Neuronal stem cell (in vitro differentiated cells): Measurements from ENCODE around the gene NOL4L.

ENCODE experiments used
- DNase-seq: peaks from one replicate; pipeline ENCODE4 v3.0.0-alpha.2; 2013; ENCODE audit warnings: low spot score
- H2AFZ ChIP-seq: one replicate; pipeline ENCODE4 v1.6.1; 2013; ENCODE audit warnings: mild to moderate bottlenecking, low read length, inconsistent platforms
- H2AK5ac ChIP-seq: 2 replicates; pipeline ENCODE4 v1.6.1; 2013; ENCODE audit warnings: low read depth, mild to moderate bottlenecking, inconsistent platforms, low read length, moderate library complexity, mixed read lengths
- H2BK120ac ChIP-seq: 2 replicates; pipeline ENCODE4 v1.6.1; 2013; ENCODE audit warnings: low read depth, mild to moderate bottlenecking, inconsistent platforms, low read length, moderate library complexity, mixed read lengths
- H2BK12ac ChIP-seq: one replicate; pipeline ENCODE4 v1.6.1; 2013; ENCODE audit warnings: low read length, inconsistent platforms
- H2BK15ac ChIP-seq: 2 replicates; pipeline ENCODE4 v1.6.1; 2013; ENCODE audit warnings: mild to moderate bottlenecking, low read length, inconsistent platforms, mixed read lengths
- H2BK5ac ChIP-seq: one replicate; pipeline ENCODE4 v1.6.1; 2013; ENCODE audit warnings: inconsistent platforms, mild to moderate bottlenecking, low read length, moderate library complexity
- H3K14ac ChIP-seq: one replicate; pipeline ENCODE4 v1.6.1; 2013; ENCODE audit warnings: low read length, inconsistent platforms
- H3K18ac ChIP-seq: 2 replicates; pipeline ENCODE4 v1.6.1; 2013; ENCODE audit warnings: low read length, inconsistent platforms
- H3K23ac ChIP-seq: 2 replicates; pipeline ENCODE4 v1.6.1; 2013; ENCODE audit warnings: low read depth, mild to moderate bottlenecking, mixed read lengths, low read length, inconsistent platforms; ENCODE audit not compliant: poor library complexity
- H3K27ac ChIP-seq: replicated peaks from 3 replicates; pipeline ENCODE4 v1.5.1; 2013; ENCODE audit warnings: low read length, inconsistent platforms
- H3K27me3 ChIP-seq, 3 experiments: 2 replicates each; pipeline ENCODE4 v1.6.1; 2013; ENCODE audit warnings: low read length in 3 of 3, mild to moderate bottlenecking in 2 of 3, inconsistent platforms in 1 of 3, low read depth in 1 of 3, mixed read lengths in 1 of 3, moderate library complexity in 1 of 3; ENCODE audit not compliant: control insufficient read depth in 3 of 3, insufficient read depth in 3 of 3
- H3K36me3 ChIP-seq, 2 donors: replicated peaks in 1 of 2; 2 replicates each; pipeline ENCODE4 v1.6.1; 2013; ENCODE audit warnings: low read length in 2 of 2; ENCODE audit not compliant: control insufficient read depth in 2 of 2, insufficient read depth in 2 of 2
- H3K4ac ChIP-seq: 2 replicates; pipeline ENCODE4 v1.6.1; 2013; ENCODE audit warnings: inconsistent platforms, mild to moderate bottlenecking, low read length, moderate library complexity
- H3K4me1 ChIP-seq, 2 donors: 1 replicate in 1 of 2; 2 replicates in 1 of 2; pipeline ENCODE4 v1.6.1; 2013; ENCODE audit warnings: low read length in 2 of 2, low read depth in 1 of 2; ENCODE audit not compliant: control insufficient read depth in 2 of 2, insufficient read depth in 1 of 2
- H3K4me2 ChIP-seq: one replicate; pipeline ENCODE4 v1.6.1; 2013; ENCODE audit warnings: mild to moderate bottlenecking, low read length, inconsistent platforms; ENCODE audit not compliant: insufficient read depth, poor library complexity, severe bottlenecking
- H3K4me3 ChIP-seq, 2 donors: 2 replicates each; pipeline ENCODE4 v1.5.1; 2013; ENCODE audit warnings: low read length in 2 of 2, mild to moderate bottlenecking in 2 of 2, inconsistent platforms in 1 of 2, moderate library complexity in 1 of 2
- H3K79me1 ChIP-seq: one replicate; pipeline ENCODE4 v1.6.1; 2013; ENCODE audit warnings: low read depth, mild to moderate bottlenecking, inconsistent platforms, low read length, moderate library complexity
- H3K9ac ChIP-seq: one replicate; pipeline ENCODE4 v1.6.1; 2013; ENCODE audit warnings: mild to moderate bottlenecking, low read depth, low read length, inconsistent platforms; ENCODE audit not compliant: poor library complexity
- H3K9me3 ChIP-seq, 2 donors: replicated peaks in 1 of 2; 2 replicates each; pipeline versions ENCODE3 to v1.6.1; 2013; ENCODE audit warnings: low read length in 2 of 2, mild to moderate bottlenecking in 2 of 2, inconsistent platforms in 1 of 2, low read depth in 1 of 2, mixed read lengths in 1 of 2, moderate library complexity in 1 of 2; ENCODE audit not compliant: control insufficient read depth in 2 of 2, insufficient read depth in 1 of 2
- H4K8ac ChIP-seq: one replicate; pipeline ENCODE4 v1.6.1; 2013; ENCODE audit warnings: low read depth, mild to moderate bottlenecking, inconsistent platforms, low read length, moderate library complexity
- H4K91ac ChIP-seq: one replicate; pipeline ENCODE4 v1.6.1; 2013; ENCODE audit warnings: low read length, low read depth, mild to moderate bottlenecking, inconsistent platforms; ENCODE audit not compliant: poor library complexity
- WGBS, 2 donors: extraction: QIAGEN DNeasy Blood & Tissue Kit; methylation state at CpG; one replicate each; pipeline ENCODE4 v1.1.7; 2013; ENCODE audit warnings: missing lambda C conversion rate in 2 of 2, mixed read lengths in 1 of 2; ENCODE audit not compliant: insufficient read length in 2 of 2, insufficient replicate concordance in 1 of 2; ENCODE audit errors: extremely low coverage in 2 of 2; 5-methylcytosine and 5-hydroxymethylcytosine counted together

NOL4L gene

GRCh38 chr20:32522776-32523612 lies 62.1 kb downstream of the NOL4L start:
- no peak for DNase-seq

DNA sequence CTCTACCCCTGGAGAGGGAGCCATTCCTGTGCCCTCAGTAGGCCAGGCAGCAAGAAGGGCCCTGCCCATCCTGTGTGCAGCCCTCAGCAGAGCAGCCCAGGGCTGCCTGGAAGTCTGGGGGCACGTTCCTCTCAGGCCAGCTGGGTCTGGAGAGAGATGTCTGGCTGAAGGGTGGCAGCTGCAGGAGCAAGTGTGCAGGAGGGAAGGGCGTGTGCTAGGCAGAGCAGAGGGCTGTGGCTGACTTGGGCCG lies 62.7 kb downstream of the NOL4L start:
- Histone ChIP-seq H3K79me1 (no peaks in the 10 kb centered on the region), H3K9ac (no peak overlapping the region), H3K9me3 (no peaks in the 10 kb centered on the region), H3K14ac (peak overlapping the region; percentile 25), H2AFZ (no peak overlapping the region), H3K23ac (peak overlapping the region; percentile 36), H2BK120ac (no peak overlapping the region), H3K36me3 (no peaks in the 10 kb centered on the region), H2BK12ac (no peak overlapping the region), H4K91ac (no peak overlapping the region), H3K4me1 (peaks cover 27 to 28% of the 10 kb centered on the region in 2 donors), H3K4ac (no peak overlapping the region), H2BK5ac (peak overlapping the region; percentile 49), H3K18ac (peak overlapping the region; percentile 75), H3K4me3 (no peak overlapping the region), H4K8ac (no peak overlapping the region), H3K27me3 (peaks cover 0 to 3% (median 0%) of the 10 kb centered on the region in 3 experiments), H2BK15ac (peak overlapping the region; percentile 5), H3K4me2 (no peak overlapping the region), H2AK5ac (peak overlapping the region; percentile 57), H3K27ac (no peak overlapping the region)
- no peak for DNase-seq
- WGBS, 2 donors = no CpG with 5 or more reads among the region's 3 CpGs

More at GRCh38 chr20:32522776-32523612, 62.1 kb downstream of the NOL4L start:
- Histone ChIP-seq H2AK5ac (peak overlapping the region; percentile 57), H4K8ac (no peak overlapping the region), H4K91ac (no peak overlapping the region), H3K14ac (peak overlapping the region; percentile 25), H3K23ac (peak overlapping the region; percentile 36), H3K4ac (no peak overlapping the region), H3K36me3 (no peaks in the 10 kb centered on the region), H3K9me3 (no peaks in the 10 kb centered on the region), H3K4me3 (no peak overlapping the region), H3K27me3 (peaks cover 0 to 3% (median 0%) of the 10 kb centered on the region in 3 experiments), H3K18ac (peak overlapping the region; percentile 75), H2AFZ (no peak overlapping the region), H3K4me2 (no peak overlapping the region), H2BK120ac (no peak overlapping the region), H3K4me1 (peaks cover 26% of the 10 kb centered on the region in 2 donors), H3K79me1 (no peaks in the 10 kb centered on the region), H2BK5ac (peak overlapping the region; percentile 49), H3K27ac (no peak overlapping the region), H2BK15ac (peak overlapping the region; percentile 5), H2BK12ac (no peak overlapping the region), H3K9ac (no peak overlapping the region)
- WGBS, 2 donors = no CpG with 5 or more reads among the region's 8 CpGs

GRCh38 chr20:32521780-32522525 lies 63.2 kb downstream of the NOL4L start:
- no peak overlapping the region for H3K14ac ChIP-seq
- H3K9me3 ChIP-seq = no peaks in the 10 kb centered on the region
- no peaks in the 10 kb centered on the region for H3K36me3 ChIP-seq
- H3K27me3 ChIP-seq = peaks cover 0 to 3% (median 0%) of the 10 kb centered on the region in 3 experiments
- peak; percentile 73 for DNase-seq
- no peak overlapping the region for H4K8ac ChIP-seq
- no peak overlapping the region for H3K4me3 ChIP-seq
- no peak overlapping the region for H3K27ac ChIP-seq
- peak overlapping the region; percentile 55 for H2AFZ ChIP-seq
- no CpG with 5 or more reads among the region's 15 CpGs for WGBS, 2 donors
- peak overlapping the region; percentile 46 for H3K18ac ChIP-seq
- no peak overlapping the region for H4K91ac ChIP-seq
- no peaks in the 10 kb centered on the region for H3K79me1 ChIP-seq
- no peak overlapping the region for H3K4ac ChIP-seq
- H3K23ac ChIP-seq = no peak overlapping the region
- H2BK15ac ChIP-seq = no peak overlapping the region
- peaks cover 26 to 29% of the 10 kb centered on the region in 2 donors for H3K4me1 ChIP-seq
- no peak overlapping the region for H2BK12ac ChIP-seq
- no peak overlapping the region for H3K4me2 ChIP-seq
- H2AK5ac ChIP-seq = peak overlapping the region; percentile 57
- no peak overlapping the region for H2BK120ac ChIP-seq
- no peak overlapping the region for H3K9ac ChIP-seq
- H2BK5ac ChIP-seq = peak overlapping the region; percentile 49

DNA sequence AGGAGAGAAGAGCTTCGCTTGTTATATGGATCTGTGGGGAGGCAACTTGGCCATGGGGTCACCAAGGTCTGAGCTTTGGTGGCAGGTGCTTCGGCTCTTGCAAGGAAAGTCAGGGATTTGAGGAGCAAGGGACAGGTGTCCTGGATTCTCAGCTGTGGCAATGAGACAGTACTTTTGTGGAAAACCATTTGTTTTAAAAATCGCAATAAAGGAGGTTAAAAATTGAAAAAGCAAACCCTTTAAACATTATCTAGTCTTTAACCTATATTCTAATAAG lies 64.3 kb downstream of the NOL4L start:
- Histone ChIP-seq H2BK15ac (no peak overlapping the region), H2BK5ac (no peak overlapping the region), H3K18ac (no peak overlapping the region), H3K4me1 (peaks cover 27 to 35% of the 10 kb centered on the region in 2 donors), H3K9me3 (no peaks in the 10 kb centered on the region), H4K91ac (no peak overlapping the region), H3K4me3 (no peak overlapping the region), H2AFZ (no peak overlapping the region), H3K14ac (no peak overlapping the region), H3K27me3 (peaks cover 0 to 3% (median 0%) of the 10 kb centered on the region in 3 experiments), H3K36me3 (no peaks in the 10 kb centered on the region), H3K9ac (no peak overlapping the region), H2BK120ac (no peak overlapping the region), H3K4me2 (no peak overlapping the region), H3K79me1 (no peaks in the 10 kb centered on the region), H3K27ac (no peak overlapping the region), H3K23ac (no peak overlapping the region), H2BK12ac (no peak overlapping the region), H4K8ac (no peak overlapping the region), H2AK5ac (no peak overlapping the region), H3K4ac (no peak overlapping the region)
- DNase-seq = no peak
- WGBS, 2 donors = no CpG with 5 or more reads among the region's 3 CpGs
